ENCODE measurements around the gene SPOCK2.

DNA sequence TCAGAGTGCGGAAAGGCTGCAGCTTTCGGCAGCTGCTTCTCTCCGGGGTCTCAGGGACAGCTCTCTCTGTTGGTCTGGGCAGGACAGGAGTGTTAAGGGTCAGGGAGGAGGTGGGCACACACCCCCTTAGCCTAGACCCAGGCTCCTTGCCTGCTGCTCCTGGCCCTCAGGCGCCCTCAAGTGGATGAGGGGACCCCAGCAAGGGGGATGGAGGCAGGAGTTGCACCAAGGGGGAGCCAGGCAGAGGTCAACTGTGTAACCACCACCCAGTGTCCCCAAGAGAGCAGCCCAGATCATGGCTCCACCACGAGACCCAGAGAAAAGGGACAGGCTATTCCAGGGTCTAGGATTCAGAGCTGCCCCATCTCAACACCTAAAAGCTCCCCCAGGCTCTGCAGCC, 26.9 kb downstream of the SPOCK2 start:
- TF ChIP-seq, protein P1, sequence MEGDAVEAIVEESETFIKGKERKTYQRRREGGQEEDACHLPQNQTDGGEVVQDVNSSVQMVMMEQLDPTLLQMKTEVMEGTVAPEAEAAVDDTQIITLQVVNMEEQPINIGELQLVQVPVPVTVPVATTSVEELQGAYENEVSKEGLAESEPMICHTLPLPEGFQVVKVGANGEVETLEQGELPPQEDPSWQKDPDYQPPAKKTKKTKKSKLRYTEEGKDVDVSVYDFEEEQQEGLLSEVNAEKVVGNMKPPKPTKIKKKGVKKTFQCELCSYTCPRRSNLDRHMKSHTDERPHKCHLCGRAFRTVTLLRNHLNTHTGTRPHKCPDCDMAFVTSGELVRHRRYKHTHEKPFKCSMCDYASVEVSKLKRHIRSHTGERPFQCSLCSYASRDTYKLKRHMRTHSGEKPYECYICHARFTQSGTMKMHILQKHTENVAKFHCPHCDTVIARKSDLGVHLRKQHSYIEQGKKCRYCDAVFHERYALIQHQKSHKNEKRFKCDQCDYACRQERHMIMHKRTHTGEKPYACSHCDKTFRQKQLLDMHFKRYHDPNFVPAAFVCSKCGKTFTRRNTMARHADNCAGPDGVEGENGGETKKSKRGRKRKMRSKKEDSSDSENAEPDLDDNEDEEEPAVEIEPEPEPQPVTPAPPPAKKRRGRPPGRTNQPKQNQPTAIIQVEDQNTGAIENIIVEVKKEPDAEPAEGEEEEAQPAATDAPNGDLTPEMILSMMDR (conservative IDR thresholded peaks at IDR 0.05; ENCODE audit: low read length) = peak; percentile 72
- no peak for TF ChIP-seq EZH2phosphoT487 (IDR thresholded peaks at IDR 0.05; ENCODE audit: borderline replicate concordance, low read depth, low read length)

All from OCI-LY7 (cell line).